GM12878 (cell line): ENCODE data around the gene TCEA2. TPM values are rescaled to one million over a fixed set of nuclear protein-coding genes. Genes with fewer than 3 reads are reported as not detected.
A peak's percentile ranks its signal among the peaks of the same experiment; 100 is the strongest.

Source experiments
- BACH1 ChIP-seq: fragments of 450-650 bp; IDR thresholded peaks from 2 replicates; pipeline ENCODE4 v1.6.1; 2017; ENCODE audit warnings: mild to moderate bottlenecking, borderline replicate concordance
- BCL3 ChIP-seq: IDR thresholded peaks from 2 replicates; pipeline ENCODE4 v1.6.1; 2011; ENCODE audit warnings: borderline replicate concordance, low read depth, mild to moderate bottlenecking, moderate library complexity, low read length; ENCODE audit not compliant: insufficient read depth, poor library complexity, severe bottlenecking
- BHLHE40 ChIP-seq, 2 experiments: fragments of 450-650 bp in 1 of 2; IDR thresholded peaks; 2 replicates each; pipeline ENCODE4 v1.6.1; 2011 to 2017; ENCODE audit warnings: low read depth in 2 of 2, borderline replicate concordance in 1 of 2, improper control_type of control experiment in 1 of 2, low read length in 1 of 2, mild to moderate bottlenecking in 1 of 2
- CBX5 ChIP-seq: sonication (generic); IDR thresholded peaks from 2 replicates; pipeline ENCODE4 v1.6.1; 2016; ENCODE audit warnings: low read depth, moderate library complexity, mild to moderate bottlenecking, inconsistent platforms
- DPF2 ChIP-seq: fragments of 450-650 bp; IDR thresholded peaks from 2 replicates; pipeline ENCODE4 v1.6.1; 2017; ENCODE audit warnings: mild to moderate bottlenecking
- EGR1 ChIP-seq, 2 experiments: IDR thresholded peaks; 1 replicate in 1 of 2; 2 replicates in 1 of 2; pipeline ENCODE4 v1.6.1; 2011 to 2012; ENCODE audit warnings: low read depth in 2 of 2, low read length in 2 of 2, borderline replicate concordance in 1 of 2, mild to moderate bottlenecking in 1 of 2, moderate library complexity in 1 of 2
- FOS ChIP-seq: IDR thresholded peaks from 3 replicates; pipeline ENCODE4 v1.6.1; 2011; ENCODE audit warnings: borderline replicate concordance; ENCODE audit not compliant: insufficient read length; ENCODE audit errors: extremely low read depth
- GATAD2B ChIP-seq: fragments of 450-650 bp; conservative IDR thresholded peaks from 2 replicates; pipeline ENCODE4 v1.6.1; 2017; ENCODE audit warnings: low read depth, mild to moderate bottlenecking, moderate library complexity
- HDAC6 ChIP-seq: fragments of 200-600 bp; sonication (generic); IDR thresholded peaks from one replicate; pipeline ENCODE4 v1.8.0; 2017; ENCODE audit warnings: antibody characterized with exemption; ENCODE audit not compliant: unreplicated experiment
- KDM1A ChIP-seq: fragments of 200-600 bp; sonication (generic); IDR thresholded peaks from 2 replicates; pipeline ENCODE4 v1.6.1; 2016; ENCODE audit warnings: borderline replicate concordance
- KLF5 ChIP-seq: fragments of 450-650 bp; IDR thresholded peaks from 2 replicates; pipeline ENCODE4 v1.6.1; 2014; ENCODE audit warnings: mild to moderate bottlenecking; ENCODE audit not compliant: partially characterized antibody
- MEF2B ChIP-seq: fragments of 450-650 bp; IDR thresholded peaks from 2 replicates; pipeline ENCODE4 v1.6.1; 2018; ENCODE audit warnings: mild to moderate bottlenecking, moderate library complexity; ENCODE audit not compliant: partially characterized antibody, poor library complexity, severe bottlenecking
- NR2F1 ChIP-seq: fragments of 450-650 bp; conservative IDR thresholded peaks from 2 replicates; pipeline ENCODE4 v1.6.1; 2017; ENCODE audit warnings: mild to moderate bottlenecking
- PML ChIP-seq: IDR thresholded peaks from 2 replicates; pipeline ENCODE4 v1.6.1; 2012; ENCODE audit warnings: low read length, inconsistent platforms
- RAD21 ChIP-seq: IDR thresholded peaks from 2 replicates; pipeline ENCODE4 v1.6.1; 2011; ENCODE audit warnings: mild to moderate bottlenecking, low read depth, low read length, moderate library complexity; ENCODE audit not compliant: insufficient read depth
- RELA ChIP-seq: fragments of 450-650 bp; IDR thresholded peaks from 2 replicates; pipeline ENCODE4 v1.8.0; 2014; ENCODE audit warnings: borderline replicate concordance; ENCODE audit not compliant: partially characterized antibody
- SIX5 ChIP-seq: IDR thresholded peaks from 2 replicates; pipeline ENCODE4 v1.6.1; 2011; ENCODE audit warnings: mild to moderate bottlenecking, low read depth, low read length, moderate library complexity; ENCODE audit not compliant: severe bottlenecking
- SMARCA5 ChIP-seq: fragments of 450-650 bp; IDR thresholded peaks from 2 replicates; pipeline ENCODE4 v1.6.1; 2017; ENCODE audit warnings: mild to moderate bottlenecking
- SMC3 ChIP-seq: IDR thresholded peaks from 2 replicates; pipeline ENCODE4 v1.6.1; 2011; ENCODE audit warnings: low read length, improper control_type of control experiment, borderline replicate concordance
- STAT3 ChIP-seq: IDR thresholded peaks from 2 replicates; pipeline ENCODE4 v1.6.1; 2011; ENCODE audit warnings: low read depth, low read length, improper control_type of control experiment
- SUPT20H ChIP-seq: IDR thresholded peaks from 2 replicates; pipeline ENCODE4 v1.6.1; 2011; ENCODE audit warnings: low read depth, mild to moderate bottlenecking, low read length, moderate library complexity, borderline replicate concordance; ENCODE audit not compliant: control insufficient read depth
- TCF12 ChIP-seq: IDR thresholded peaks from 2 replicates; pipeline ENCODE4 v1.6.1; 2011; ENCODE audit warnings: low read depth, mild to moderate bottlenecking, low read length
- polyA plus RNA-seq, 11 experiments: library from polyadenylated mRNA; depleted of rRNA in 4 of 11; unstranded in 6 of 11; stranded (reverse) in 5 of 11; fragments of >200 nt; fragmentation: Nextera tagmentation in 4 of 11; fragmentation: Illumina TruSeq in 1 of 11; extraction: Ambion mirVana in 4 of 11; extraction: Trizol in 1 of 11; gene quantifications; 1 replicate in 1 of 11; 2 replicates in 10 of 11; pipeline versions ENCODE4 v1.2.1 to v1.2.3, GENCODE V29; 2011 to 2016; ENCODE audit warnings: inconsistent platforms in 2 of 11, missing spikeins in 2 of 11, low read depth in 1 of 11
- total RNA-seq, 4 experiments: library from RNA; depleted of rRNA in 3 of 4; stranded (reverse); fragments of >200 nt in 3 of 4; fragmentation: Illumina TruSeq in 1 of 4; extraction: Trizol in 1 of 4; gene quantifications; 2 replicates each; pipeline versions ENCODE4 v1.2.1 to v1.2.3, GENCODE V29; 2013 to 2021
- TF ChIP-seq, protein P1 (sequence below): IDR thresholded peaks from 2 replicates; pipeline ENCODE4 v1.6.1; 2012; ENCODE audit warnings: improper control_type of control experiment, low read depth, low read length; ENCODE audit not compliant: insufficient replicate concordance

The TCEA2 gene
- total and polyA plus RNA-seq, 10 of the 15 experiments (the other 5 are each of a cell fraction or from before 2014, with no cell fraction given), result 3.4 to 42.5 (median 13.3) TPM

- no peak for TF ChIP-seq SUPT20H
- peak; percentile 44 for TF ChIP-seq MEF2B
- TF ChIP-seq BCL3, result no peak
- no peak for TF ChIP-seq FOS
- peak; percentile 43 for TF ChIP-seq NR2F1
- no peak for TF ChIP-seq SIX5
- TF ChIP-seq STAT3, result no peak
- TF ChIP-seq GATAD2B, result peak; percentile 84; the same call in 1 of the 2 replicates
- peak; percentile 40 for TF ChIP-seq RAD21
- TF ChIP-seq CBX5, result no peak
- 0 out of 2 replicates have a peak, but pooled peaks have one; percentile 42 for TF ChIP-seq DPF2
- TF ChIP-seq BHLHE40 (IDR thresholded peaks at IDR 0.05; ENCODE audit: borderline replicate concordance in 1 of 2, low read depth in 2 of 2, low read length in 1 of 2), result peak; percentile 31 to 51; a peak in 2 of 4 replicates
- TF ChIP-seq, protein P1, sequence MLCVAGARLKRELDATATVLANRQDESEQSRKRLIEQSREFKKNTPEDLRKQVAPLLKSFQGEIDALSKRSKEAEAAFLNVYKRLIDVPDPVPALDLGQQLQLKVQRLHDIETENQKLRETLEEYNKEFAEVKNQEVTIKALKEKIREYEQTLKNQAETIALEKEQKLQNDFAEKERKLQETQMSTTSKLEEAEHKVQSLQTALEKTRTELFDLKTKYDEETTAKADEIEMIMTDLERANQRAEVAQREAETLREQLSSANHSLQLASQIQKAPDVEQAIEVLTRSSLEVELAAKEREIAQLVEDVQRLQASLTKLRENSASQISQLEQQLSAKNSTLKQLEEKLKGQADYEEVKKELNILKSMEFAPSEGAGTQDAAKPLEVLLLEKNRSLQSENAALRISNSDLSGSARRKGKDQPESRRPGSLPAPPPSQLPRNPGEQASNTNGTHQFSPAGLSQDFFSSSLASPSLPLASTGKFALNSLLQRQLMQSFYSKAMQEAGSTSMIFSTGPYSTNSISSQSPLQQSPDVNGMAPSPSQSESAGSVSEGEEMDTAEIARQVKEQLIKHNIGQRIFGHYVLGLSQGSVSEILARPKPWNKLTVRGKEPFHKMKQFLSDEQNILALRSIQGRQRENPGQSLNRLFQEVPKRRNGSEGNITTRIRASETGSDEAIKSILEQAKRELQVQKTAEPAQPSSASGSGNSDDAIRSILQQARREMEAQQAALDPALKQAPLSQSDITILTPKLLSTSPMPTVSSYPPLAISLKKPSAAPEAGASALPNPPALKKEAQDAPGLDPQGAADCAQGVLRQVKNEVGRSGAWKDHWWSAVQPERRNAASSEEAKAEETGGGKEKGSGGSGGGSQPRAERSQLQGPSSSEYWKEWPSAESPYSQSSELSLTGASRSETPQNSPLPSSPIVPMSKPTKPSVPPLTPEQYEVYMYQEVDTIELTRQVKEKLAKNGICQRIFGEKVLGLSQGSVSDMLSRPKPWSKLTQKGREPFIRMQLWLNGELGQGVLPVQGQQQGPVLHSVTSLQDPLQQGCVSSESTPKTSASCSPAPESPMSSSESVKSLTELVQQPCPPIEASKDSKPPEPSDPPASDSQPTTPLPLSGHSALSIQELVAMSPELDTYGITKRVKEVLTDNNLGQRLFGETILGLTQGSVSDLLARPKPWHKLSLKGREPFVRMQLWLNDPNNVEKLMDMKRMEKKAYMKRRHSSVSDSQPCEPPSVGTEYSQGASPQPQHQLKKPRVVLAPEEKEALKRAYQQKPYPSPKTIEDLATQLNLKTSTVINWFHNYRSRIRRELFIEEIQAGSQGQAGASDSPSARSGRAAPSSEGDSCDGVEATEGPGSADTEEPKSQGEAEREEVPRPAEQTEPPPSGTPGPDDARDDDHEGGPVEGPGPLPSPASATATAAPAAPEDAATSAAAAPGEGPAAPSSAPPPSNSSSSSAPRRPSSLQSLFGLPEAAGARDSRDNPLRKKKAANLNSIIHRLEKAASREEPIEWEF, result no peak
- TF ChIP-seq HDAC6, result no peak
- TF ChIP-seq TCF12, result no peak
- TF ChIP-seq RELA, result no peak
- TF ChIP-seq KLF5, result no peak
- no peak for TF ChIP-seq KDM1A
- TF ChIP-seq SMARCA5, result peak; percentile 74; the same call in 1 of the 2 replicates
- TF ChIP-seq BACH1, result 0 out of 2 replicates have a peak, but pooled peaks have one; percentile 11
- no peak for TF ChIP-seq PML
- TF ChIP-seq SMC3, result peak; percentile 19; the same call in 1 of the 2 replicates
- TF ChIP-seq EGR1 (IDR thresholded peaks at IDR 0.05; ENCODE audit: borderline replicate concordance in 1 of 2, low read depth in 2 of 2, low read length in 2 of 2), result no peak
Measured at GRCh38 chr20:64101731-64102621, 39.0 kb downstream of the TCEA2 start (continued).
